Fibroblast of skin of right biceps (primary cell): ENCODE measurements around the gene KIF2C.

Source experiments
- DNase-seq: peaks from one replicate; pipeline ENCODE4 v3.0.0-alpha.2; 2013

The KIF2C gene

DNA sequence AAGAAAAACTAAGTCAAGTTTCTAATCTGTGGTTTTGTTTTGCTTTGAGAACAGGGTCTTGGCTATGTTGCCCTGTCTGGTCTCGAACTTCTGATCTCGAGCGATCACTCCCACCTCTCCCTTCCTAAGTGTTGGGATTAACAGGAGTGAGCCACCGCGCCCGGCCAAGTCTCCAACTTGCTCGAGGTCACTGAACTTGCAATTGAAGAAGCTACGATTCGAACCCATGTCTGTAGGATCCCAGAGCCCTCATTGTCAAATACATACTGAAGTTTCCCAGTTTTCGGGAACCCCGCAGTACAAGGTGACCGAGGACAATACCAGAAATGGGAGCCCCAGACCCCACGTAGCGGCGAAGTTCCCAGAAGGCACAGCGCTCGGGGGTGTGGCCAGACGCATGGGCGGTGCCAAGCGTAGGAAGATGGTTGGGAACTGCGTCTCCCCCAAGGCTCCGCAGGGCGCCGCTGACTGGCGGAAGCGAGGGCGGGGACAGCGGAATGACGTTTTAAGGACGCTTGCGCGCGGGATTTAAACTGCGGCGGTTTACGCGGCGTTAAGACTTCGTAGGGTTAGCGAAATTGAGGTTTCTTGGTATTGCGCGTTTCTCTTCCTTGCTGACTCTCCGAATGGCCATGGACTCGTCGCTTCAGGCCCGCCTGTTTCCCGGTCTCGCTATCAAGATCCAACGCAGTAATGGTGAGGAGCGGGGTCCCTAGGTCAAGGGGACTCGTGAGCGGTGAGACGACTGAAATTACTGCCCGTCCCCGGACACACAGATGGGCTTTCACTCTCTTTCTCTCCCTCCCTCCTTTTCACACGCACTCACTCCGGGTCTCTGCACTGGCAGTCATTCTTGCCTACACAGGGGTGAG lies at the start of gene KIF2C:
Gene KIF2C (plus strand): TSS at position 531 of the 872 bp plus-strand sequence. CDS start 96 bp downstream, at position 627.
- DNase-seq, result peak; percentile 98

DNA sequence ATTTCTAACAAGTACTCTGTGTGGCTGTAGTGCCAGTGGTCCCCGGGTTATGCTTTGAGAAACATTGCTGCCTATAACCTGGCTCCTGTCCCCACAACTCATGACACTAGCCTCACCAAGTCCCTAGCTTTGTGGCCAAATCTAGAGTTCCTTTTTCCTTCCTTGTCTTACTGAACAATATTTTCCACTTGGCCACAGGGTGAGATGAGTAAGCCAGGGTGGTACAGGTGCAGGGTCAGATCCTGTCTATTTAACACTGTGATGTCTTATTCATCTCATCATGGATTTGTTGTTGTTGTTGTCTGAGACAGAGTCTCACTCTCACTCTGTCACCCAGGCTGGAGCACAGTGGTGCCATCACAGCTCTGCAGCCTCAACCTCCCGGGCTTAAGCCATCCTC lies 46.5 kb upstream of the KIF2C start:
- no peak for DNase-seq

DNA sequence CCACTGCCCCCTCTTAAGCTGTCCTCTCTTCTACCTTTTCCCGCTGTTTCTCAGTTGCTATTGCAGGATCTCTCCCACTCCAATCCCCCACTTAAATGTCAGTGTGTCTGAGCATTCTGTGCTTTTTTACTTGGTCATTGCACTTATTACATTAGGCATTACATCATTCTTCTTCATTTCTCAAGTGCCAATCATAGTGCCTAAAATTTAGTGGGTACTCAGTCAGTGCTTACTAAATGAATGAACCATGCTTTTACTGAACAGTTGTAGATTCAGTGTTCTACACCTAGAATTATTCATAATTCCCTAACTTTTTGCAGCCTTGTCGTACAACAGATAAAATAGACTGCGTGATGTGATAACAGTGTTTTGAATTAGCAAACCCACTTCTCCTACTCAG lies 45.7 kb upstream of the KIF2C start:
- no peak for DNase-seq

DNA sequence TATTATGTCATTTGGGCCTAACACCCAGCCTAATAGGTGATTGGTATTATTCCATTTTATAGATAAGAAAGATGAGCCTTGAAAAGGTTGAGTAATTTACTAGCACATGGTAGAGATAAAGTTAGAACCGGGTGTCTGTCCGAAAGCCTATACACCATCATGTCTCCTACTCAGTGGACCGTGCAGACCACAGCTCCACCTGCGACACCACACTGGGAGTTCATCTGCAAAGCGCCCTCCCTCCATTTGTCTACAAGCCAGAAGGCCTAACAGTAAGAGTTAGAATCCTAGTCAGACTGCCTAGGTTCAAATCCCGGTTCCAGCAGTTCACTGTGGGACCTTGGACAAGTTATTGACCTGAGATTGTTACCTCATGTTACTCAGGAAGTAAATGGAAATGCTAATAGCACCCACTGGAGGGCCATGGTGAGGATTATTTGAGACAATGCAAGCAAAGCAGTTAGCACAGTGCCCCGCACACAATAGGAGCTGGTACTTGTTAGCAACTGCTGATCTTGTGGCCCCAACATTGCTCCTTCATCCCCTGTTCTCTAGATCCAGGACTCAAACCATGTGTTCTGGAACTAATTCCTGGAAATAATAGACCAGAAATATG lies 44.7 kb upstream of the KIF2C start:
- DNase-seq, result no peak

DNA sequence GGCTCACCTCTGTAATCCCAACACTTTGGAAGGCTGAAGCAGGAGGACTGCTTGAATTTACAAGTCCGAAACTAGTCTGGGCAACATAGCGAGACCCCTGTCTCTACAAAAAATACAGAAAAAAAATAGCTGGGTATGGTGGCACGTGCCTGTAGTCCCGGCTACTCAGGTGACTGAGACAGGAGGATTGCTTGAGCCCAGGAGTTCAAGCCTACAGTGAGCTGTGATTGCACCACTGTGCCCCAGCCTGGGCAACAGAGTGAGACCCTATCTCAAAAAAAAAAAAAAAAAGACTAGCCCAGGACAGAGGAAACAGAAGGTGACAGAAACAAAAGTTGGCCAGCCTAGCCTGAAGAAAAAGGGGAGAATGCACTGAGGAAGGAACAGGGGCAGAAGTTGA lies 44.0 kb upstream of the KIF2C start:
- no peak for DNase-seq

DNA sequence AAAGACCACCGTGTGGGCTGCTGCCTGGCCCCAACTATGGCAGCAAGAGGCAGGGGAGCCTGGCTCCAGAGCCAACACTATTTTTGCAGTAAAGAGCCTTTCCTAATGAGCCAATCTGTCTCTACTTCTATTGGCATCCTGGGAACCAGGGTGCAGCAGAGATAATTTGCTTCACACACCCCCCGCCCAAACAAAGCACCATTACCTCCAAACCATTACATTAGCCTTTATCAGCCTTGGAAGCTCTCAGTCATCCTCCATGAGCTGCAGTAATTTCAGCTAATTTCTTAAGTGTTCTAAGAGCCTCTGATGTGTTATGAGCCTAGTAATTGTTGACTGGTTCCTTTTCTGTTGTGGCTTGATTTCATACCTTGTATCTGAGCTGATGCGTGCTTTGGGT lies 43.5 kb upstream of the KIF2C start:
- no peak for DNase-seq

DNA sequence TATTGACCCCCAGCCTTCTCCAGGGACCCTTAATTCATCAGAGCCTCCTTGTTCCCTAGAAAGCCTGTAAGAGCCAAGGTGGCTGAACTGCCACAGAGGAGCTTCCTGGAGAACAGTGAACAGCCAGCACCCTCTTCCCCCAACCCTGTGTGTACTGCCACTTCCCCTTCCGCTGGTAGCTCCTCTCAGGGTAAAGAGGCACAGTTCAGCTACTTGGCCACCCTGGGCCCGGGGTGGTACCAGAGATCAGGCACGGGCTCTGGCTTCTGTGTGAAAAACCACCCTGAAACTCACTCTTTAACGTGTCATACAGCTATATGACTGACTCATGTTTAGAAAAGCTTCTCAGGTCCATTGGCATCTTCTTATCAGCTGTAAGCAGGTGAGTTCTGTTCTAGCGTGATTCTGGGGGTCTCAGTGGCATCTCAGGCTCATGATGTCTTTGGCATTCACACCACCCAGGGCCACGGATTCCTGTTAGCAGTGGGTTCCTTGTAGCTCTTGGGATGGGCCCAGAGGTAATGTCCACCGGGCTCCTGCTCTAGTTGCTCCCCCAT lies 42.8 kb upstream of the KIF2C start:
- no peak for DNase-seq

DNA sequence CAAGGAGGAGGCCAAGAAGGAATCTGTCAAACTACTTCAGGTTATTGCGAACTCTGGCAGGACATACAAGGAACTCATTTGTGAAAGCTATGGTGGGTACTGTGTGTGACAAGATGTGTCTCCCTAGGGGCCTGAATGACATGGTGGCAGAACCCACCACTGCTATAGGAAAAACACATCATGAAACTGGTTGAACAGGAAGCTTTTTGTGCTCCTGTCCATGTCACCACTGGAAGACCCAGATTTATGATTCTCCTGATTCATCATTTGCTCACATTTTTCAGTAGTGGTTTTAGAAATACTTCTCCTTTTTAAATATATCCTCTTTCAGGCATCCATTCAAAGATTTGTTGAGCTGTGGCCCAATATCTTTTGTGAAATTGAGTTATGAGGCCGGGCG lies 41.5 kb upstream of the KIF2C start:
- DNase-seq, result no peak

DNA sequence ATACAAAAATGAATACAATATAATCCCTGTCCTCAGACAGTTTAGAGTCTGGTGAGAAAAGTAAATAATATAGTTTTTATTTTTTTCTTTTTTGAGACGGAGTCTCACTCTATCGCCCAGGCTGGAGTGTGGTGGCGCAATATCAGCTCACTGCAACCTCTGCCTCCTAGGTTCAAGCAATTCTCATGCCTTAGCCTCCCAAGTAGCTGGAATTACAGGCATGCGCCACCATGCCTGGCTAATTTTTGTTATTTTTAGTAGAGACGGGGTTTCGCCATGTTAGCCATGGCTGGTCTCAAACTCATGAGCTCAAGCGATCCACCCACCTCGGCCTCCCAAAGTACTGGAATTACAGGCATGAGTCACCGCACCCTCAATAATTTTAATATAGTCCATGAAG lies 40.3 kb upstream of the KIF2C start:
- DNase-seq, result peak; percentile 11

DNA sequence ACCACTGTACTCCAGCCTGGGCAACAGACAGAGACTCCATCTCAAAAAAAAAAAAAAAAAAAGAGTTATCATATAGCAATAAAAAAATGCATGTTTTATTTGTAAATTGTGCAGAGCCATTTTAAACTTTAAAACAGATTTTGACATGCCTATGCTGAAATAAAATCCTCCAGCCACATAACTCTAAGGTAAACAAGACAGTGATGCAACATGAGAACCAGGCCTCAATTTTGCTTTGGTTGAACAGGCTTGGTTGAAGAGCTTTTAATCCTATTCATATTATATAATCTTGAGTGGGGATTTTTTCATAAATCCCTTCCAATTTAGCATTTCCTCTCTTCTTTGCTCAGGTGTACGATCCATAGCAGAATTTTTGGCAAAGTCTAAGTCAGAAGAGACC lies 39.1 kb upstream of the KIF2C start:
- no peak for DNase-seq

DNA sequence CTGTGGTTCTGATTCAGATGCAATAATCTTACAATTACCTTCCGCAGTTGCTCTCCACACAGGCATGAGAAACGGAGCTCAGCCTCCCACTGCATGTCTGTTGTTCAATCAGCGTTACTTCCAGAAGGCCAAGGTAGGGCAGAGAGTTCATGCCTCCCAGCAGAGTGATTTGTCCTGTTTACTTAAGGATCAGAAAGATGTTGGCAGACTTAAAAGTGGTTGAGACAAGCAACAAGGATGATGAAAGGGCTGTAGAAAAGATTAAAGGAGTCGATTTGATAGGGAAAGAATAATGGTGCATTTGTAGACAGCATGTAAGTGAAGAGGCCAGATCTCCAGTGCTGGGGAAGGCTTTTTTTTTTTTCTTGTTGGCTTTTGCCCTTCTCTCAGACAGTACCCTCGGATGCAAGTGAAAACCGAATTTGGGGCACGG lies 38.5 kb upstream of the KIF2C start:
- no peak for DNase-seq

DNA sequence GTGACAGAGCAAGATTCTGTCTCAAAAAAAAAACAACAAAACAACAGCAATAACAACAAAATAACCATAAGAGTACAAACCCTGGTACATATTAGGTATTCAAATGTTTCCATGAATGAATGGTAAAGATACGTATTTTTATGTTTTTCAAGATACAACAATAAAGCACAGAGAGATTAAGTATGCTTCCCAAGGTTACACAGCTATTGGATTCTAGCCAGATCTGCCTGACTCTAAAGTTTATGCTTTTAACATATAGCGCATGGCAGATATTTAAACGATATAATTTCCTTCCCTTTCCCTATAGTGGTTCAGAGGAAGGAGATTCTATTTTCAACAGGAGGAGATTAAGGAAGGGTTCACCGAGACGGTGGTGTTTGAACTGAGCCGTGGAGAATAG lies 34.2 kb upstream of the KIF2C start:
- DNase-seq, result no peak

DNA sequence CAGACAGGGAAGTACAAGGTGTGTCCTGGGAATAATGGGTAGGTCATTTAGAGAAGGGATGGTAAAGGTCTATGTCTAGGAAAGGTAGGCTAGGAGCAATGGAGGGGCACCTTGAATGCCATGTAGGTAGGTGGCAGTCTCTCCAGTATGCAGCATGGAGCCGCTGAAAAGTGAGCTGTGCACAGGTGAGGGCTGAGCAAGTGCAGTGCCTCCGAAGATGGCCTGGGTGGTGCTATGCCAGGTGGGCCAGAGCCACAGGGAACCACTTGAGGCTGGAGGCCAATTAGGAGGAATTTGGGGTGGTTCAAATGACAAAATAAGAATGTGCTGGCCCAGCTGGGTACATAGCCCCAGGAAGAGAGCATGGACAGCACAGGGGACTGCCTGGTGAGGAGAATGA lies 33.7 kb upstream of the KIF2C start:
- DNase-seq, result no peak

DNA sequence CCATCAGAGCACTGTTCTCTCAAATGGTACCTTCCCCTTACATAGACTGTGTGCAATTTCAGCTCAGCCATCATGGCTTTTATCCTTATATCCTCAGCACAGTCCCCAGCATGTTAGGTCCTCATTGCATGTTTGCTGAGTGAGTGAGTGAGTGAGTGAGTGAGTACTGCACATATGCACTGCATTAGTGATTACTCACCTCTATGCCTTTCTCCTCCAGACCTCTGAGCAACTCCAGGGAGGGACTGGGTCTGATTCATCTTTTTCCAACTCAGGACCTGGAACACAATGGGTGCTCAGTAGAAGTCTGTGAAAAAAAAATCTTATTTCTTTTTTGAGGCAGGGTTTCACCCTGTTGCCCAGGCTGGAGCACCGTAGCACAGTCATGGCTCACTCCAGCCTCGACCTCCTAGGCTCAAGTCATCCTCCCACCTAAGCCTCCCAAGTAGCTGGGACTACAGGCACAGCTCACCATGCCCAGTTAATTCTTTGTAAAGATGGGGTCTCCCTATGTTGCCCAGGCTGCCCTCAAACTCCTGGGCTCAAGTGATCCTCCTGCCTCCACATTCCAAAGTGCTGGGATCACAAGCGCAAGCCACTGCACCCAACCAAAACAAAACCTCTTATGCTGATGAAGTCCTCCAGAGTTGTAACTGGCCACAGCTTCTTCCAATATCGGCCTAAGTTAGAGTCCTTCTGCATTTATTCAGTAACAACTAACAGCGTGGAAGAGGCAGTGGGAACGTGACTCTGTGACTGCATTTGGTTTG lies 32.3 kb upstream of the KIF2C start:
- peak; percentile 95 for DNase-seq

DNA sequence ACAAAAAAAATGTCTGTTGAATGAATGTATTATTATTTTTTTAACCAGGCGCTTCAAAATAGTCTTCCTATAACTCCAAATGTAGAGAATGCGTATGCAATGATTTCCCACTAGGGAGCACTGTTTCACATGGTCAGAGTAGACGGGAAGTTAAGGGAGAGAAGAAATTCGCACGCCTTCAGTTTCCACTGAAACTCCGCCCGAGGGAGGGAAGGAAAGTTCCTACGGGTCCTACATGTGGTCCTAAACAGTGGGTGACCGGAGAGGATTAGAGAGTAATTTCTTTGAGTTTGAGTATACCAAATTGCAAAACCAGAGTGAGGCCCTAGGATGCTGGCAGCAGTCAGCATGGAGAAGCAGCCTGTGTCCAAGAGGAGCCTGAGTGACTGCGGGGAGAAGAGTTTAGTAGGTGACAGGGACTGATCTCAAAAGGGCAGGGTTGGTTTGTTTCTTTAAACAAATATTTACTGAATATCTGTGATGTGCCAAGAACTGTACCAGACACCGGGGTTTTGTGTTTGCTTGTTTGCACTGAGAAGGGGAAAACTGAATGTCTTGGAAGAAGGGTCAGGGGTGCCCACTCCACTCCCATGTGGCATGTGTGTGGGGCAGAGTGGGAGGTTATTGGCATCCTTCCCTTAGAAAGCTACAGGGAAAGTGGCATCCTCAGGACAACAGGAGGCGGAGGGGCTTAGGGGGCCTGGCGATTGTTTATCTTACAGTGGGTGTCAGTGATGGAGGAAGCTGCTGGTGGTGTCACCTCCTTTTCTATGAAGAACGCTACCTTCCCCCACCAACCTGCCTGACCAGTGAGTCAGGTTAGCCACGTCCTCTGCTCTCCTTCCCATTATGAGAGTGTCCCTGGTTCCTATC lies 31.4 kb upstream of the KIF2C start:
- DNase-seq, result peak; percentile 54

DNA sequence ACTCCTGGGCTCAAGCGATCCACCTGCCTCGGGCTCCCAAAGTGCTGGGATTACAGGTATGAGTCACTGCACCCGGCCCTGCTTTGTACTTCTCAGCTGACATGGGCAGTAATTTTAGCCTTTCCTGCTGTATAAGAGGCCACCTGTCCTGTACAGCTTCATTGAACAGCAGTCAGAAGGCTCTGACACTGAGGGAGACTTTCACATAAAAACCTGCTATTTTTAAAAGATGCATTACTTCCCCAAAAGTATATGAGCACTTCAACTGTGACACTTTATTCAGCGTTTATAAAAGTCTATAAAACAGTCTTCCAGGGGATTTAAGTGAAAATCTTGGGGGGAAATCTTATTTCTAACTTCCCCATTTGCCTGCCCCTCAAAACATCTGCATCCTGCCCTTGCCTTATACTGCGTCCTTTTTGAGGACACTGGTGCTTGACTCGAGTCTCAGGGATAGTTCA lies 26.3 kb upstream of the KIF2C start:
- no peak for DNase-seq

DNA sequence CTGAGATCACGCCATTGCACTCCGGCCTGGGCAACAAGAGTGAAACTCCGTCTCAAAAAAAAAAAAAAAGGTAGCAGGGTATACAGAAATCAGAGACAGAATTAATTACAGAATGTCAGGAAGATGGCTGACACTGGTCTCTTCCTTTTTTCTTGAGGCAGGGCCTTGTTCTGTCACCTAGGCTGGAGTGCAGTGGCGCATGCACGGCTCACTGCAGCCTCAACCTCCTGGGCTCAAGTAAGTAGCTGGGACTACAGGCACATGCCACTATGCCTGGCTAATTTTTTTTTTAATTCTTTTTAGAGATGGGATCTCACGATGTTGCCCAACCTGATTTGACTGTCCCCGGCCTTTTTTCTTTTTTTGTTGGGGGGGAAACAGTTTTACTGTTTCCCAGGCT lies 25.1 kb upstream of the KIF2C start:
- DNase-seq, result no peak

DNA sequence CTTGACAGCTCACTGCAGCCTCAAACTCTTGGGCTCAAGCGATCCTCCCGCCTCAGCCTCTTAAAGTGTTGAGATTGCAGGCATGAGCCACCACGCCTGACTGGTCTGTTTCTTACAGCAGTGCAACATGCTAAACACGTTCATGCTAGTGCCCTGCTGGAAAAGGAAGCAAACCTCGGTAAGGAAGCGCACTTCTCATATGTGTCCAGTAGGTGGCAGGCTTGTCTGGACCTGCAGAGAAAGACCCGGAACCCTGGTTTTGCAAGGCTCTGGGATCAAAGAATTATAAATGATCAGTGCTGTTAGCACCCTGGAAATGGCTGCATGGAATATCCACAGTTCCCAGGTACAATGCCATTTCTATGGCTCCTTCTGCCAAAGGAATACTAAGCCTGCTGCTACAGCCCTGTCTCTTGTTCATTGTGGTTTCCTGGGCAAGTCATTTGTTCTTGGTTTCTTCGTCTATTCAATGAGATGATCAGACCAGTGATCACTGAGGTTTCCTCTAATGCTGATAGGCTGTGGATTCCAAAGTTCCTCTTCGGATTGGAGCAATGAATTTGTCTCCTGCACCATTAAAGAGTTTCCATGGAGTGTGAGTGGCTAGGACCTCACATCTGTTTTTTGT lies 24.6 kb upstream of the KIF2C start:
- DNase-seq, result peak; percentile 66

DNA sequence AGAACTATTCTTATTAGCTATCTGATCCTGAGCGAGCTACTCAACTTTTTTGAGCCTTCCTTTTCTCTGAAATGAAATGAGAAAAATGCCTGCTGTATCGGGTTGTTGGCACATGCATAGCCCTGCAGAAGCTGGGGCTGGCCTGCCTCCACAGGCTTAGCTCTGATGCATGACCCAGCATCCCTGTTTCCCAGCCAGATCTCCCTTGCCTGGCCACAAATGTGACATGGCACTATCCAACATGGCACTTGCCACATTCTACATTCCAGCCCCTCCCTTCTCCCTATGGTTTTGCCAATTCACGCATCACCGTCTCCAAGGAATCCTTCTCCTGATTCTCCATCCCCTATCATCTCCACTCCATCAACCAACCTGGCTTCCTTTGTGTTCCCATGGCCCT lies 22.5 kb upstream of the KIF2C start:
- DNase-seq, result no peak

DNA sequence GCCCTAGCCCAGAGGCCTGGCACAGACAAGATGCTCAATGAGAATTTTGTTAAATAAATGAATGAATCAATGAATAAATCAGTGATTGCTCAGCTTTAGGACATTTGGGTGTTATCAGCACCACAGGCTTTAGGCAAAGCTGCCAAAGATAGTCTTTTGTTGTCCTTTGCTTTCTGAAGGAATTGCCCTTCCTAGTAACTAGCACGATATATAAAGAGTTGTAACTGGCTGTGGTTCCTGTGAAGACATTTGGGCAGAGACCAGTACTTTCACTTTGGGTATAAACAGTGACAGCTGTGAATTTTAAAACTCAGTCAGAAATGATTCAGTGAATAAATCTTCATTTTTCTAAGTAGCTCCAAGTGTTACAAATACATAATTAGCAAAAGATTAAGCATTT lies 22.0 kb upstream of the KIF2C start:
- DNase-seq, result no peak

DNA sequence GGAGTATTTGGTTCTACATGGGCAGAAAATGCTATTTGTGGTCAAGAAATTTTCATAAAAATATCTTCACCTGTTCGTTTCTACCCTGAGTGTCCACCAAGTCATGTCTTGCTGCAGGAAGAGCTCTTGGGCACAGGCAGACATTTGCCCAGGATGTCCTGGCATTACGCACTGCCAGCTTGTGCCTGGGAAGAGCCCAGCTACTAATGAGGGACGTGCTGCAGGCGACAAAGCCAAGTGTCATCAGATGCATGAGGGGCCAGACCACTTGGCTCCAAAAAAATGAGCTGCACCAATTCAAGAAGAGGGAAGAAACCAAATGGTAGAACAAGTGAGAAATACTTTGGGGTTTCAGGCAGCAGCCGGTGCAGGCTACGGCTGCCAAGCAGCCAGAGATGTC lies 21.5 kb upstream of the KIF2C start:
- DNase-seq, result no peak

DNA sequence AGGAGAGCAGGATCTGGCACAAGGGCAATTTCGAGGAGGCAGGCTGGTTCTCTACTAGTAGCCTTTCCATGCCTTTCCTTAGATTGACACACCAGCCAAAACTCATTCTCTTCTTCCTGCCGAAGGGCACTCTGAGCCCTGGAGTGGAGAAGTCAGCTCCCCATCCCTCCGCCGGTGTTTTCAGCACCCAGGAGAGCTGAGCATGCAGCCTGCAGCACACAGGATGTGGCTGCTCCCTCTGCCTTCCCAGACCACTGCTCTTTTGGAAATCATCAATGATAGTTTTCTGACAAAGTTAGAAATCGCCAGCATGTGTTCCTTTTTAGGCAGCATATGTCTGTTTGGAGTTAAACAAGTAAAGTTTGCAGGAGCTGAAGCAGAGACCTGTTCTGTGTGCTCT lies 20.3 kb upstream of the KIF2C start:
- no peak for DNase-seq
